HCT116 (cell line): ENCODE results near the gene KIF26B.

Source experiments
- CEBPB ChIP-seq: IDR thresholded peaks from 2 replicates; pipeline ENCODE4 v1.6.1; 2012; ENCODE audit warnings: low read depth
- ELF1 ChIP-seq: IDR thresholded peaks from 2 replicates; pipeline ENCODE4 v1.6.1; 2012; ENCODE audit warnings: low read depth, borderline replicate concordance
- EZH2 ChIP-seq: fragments of 200-600 bp; sonication (generic); IDR thresholded peaks from 2 replicates; pipeline ENCODE4 v1.6.1; 2017; ENCODE audit warnings: antibody characterized with exemption, mixed run types
- EZH2phosphoT487 ChIP-seq: fragments of 200-600 bp; IDR thresholded peaks from 2 replicates; pipeline ENCODE4 v1.6.1; 2018; ENCODE audit warnings: antibody characterized with exemption, borderline replicate concordance
- JUND ChIP-seq: IDR thresholded peaks from 2 replicates; pipeline ENCODE4 v1.6.1; 2012
- POLR2A ChIP-seq: IDR thresholded peaks from 2 replicates; pipeline ENCODE4 v1.7.0; 2011; ENCODE audit warnings: borderline replicate concordance; ENCODE audit not compliant: insufficient read depth, insufficient read length; ENCODE audit errors: extremely low read depth
- POLR2AphosphoS5 ChIP-seq: IDR thresholded peaks from 2 replicates; pipeline ENCODE4 v1.6.1; 2011; ENCODE audit warnings: mild to moderate bottlenecking, low read depth, low read length, moderate library complexity
- RAD21 ChIP-seq: IDR thresholded peaks from 2 replicates; pipeline ENCODE4 v1.6.1; 2012; ENCODE audit warnings: low read depth, mild to moderate bottlenecking
- SP1 ChIP-seq: IDR thresholded peaks from 2 replicates; pipeline ENCODE4 v1.6.1; 2012; ENCODE audit warnings: low read depth
- ZFX ChIP-seq: fragments of 450-650 bp; IDR thresholded peaks from 2 replicates; pipeline ENCODE4 v1.6.1; 2017
- TF ChIP-seq, protein P1 (sequence below), 3 experiments: fragments of 200-600 bp in 1 of 3; sonication (generic) in 1 of 3; IDR thresholded peaks in 2 of 3; conservative IDR thresholded peaks in 1 of 3; 2 replicates each; pipeline ENCODE4 v1.5.1; 2012 to 2017; ENCODE audit warnings: low read depth in 2 of 3, low read length in 2 of 3, antibody characterized with exemption in 1 of 3, borderline replicate concordance in 1 of 3, control low read depth in 1 of 3, mild to moderate bottlenecking in 1 of 3, mixed read lengths in 1 of 3, mixed run types in 1 of 3, moderate library complexity in 1 of 3; ENCODE audit not compliant: insufficient read depth in 1 of 3
- TF ChIP-seq, protein P2 (sequence below): IDR thresholded peaks from 2 replicates; pipeline ENCODE4 v1.6.1; 2011; ENCODE audit warnings: mild to moderate bottlenecking, low read length, moderate library complexity; ENCODE audit not compliant: insufficient replicate concordance; ENCODE audit errors: extremely low read depth
- TF ChIP-seq, protein P3 (sequence below): IDR thresholded peaks from 2 replicates; pipeline ENCODE4 v1.6.1; 2012; ENCODE audit warnings: low read depth

DNA sequence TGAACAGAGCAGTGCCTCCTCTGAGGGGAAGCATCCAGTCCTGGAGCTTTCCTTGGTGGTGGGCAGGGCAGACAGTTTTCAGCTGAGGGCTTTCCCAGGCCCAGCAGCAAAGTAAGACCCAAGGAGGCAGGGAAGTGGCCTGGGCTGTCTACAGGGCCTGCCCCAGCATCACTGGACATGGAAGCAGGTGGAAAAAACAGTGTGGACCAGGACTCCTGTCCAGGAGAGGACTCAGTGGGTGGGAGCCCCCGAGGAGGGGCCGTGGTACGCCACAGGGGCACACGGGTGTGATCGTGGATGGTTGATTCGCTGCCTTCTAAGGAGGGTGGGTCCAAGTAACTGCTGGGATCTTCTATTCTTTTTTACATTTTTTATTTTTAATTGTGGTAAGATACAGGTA lies 387.6 kb downstream of the KIF26B start:
- TF ChIP-seq, protein P1, sequence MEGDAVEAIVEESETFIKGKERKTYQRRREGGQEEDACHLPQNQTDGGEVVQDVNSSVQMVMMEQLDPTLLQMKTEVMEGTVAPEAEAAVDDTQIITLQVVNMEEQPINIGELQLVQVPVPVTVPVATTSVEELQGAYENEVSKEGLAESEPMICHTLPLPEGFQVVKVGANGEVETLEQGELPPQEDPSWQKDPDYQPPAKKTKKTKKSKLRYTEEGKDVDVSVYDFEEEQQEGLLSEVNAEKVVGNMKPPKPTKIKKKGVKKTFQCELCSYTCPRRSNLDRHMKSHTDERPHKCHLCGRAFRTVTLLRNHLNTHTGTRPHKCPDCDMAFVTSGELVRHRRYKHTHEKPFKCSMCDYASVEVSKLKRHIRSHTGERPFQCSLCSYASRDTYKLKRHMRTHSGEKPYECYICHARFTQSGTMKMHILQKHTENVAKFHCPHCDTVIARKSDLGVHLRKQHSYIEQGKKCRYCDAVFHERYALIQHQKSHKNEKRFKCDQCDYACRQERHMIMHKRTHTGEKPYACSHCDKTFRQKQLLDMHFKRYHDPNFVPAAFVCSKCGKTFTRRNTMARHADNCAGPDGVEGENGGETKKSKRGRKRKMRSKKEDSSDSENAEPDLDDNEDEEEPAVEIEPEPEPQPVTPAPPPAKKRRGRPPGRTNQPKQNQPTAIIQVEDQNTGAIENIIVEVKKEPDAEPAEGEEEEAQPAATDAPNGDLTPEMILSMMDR (IDR thresholded peaks at IDR 0.05 in 2 of 3, conservative IDR thresholded peaks at IDR 0.05 in 1 of 3; ENCODE audit: borderline replicate concordance in 1 of 3, insufficient read depth in 1 of 3, low read depth in 2 of 3, low read length in 2 of 3), result no peak
- TF ChIP-seq CEBPB, result no peak
- no peak for TF ChIP-seq EZH2phosphoT487
- no peak for TF ChIP-seq EZH2
- no peak for TF ChIP-seq SP1
- TF ChIP-seq JUND, result no peak
- TF ChIP-seq POLR2AphosphoS5, result no peak
- TF ChIP-seq ZFX, result no peak
- no peak for TF ChIP-seq ELF1
- TF ChIP-seq, protein P2, sequence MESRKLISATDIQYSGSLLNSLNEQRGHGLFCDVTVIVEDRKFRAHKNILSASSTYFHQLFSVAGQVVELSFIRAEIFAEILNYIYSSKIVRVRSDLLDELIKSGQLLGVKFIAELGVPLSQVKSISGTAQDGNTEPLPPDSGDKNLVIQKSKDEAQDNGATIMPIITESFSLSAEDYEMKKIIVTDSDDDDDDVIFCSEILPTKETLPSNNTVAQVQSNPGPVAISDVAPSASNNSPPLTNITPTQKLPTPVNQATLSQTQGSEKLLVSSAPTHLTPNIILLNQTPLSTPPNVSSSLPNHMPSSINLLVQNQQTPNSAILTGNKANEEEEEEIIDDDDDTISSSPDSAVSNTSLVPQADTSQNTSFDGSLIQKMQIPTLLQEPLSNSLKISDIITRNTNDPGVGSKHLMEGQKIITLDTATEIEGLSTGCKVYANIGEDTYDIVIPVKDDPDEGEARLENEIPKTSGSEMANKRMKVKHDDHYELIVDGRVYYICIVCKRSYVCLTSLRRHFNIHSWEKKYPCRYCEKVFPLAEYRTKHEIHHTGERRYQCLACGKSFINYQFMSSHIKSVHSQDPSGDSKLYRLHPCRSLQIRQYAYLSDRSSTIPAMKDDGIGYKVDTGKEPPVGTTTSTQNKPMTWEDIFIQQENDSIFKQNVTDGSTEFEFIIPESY, result no peak
- no peak for TF ChIP-seq POLR2A
- TF ChIP-seq RAD21, result no peak
- TF ChIP-seq, protein P3, sequence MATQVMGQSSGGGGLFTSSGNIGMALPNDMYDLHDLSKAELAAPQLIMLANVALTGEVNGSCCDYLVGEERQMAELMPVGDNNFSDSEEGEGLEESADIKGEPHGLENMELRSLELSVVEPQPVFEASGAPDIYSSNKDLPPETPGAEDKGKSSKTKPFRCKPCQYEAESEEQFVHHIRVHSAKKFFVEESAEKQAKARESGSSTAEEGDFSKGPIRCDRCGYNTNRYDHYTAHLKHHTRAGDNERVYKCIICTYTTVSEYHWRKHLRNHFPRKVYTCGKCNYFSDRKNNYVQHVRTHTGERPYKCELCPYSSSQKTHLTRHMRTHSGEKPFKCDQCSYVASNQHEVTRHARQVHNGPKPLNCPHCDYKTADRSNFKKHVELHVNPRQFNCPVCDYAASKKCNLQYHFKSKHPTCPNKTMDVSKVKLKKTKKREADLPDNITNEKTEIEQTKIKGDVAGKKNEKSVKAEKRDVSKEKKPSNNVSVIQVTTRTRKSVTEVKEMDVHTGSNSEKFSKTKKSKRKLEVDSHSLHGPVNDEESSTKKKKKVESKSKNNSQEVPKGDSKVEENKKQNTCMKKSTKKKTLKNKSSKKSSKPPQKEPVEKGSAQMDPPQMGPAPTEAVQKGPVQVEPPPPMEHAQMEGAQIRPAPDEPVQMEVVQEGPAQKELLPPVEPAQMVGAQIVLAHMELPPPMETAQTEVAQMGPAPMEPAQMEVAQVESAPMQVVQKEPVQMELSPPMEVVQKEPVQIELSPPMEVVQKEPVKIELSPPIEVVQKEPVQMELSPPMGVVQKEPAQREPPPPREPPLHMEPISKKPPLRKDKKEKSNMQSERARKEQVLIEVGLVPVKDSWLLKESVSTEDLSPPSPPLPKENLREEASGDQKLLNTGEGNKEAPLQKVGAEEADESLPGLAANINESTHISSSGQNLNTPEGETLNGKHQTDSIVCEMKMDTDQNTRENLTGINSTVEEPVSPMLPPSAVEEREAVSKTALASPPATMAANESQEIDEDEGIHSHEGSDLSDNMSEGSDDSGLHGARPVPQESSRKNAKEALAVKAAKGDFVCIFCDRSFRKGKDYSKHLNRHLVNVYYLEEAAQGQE, result no peak
